ENCODE results near the gene CAMK2D. TPM values are rescaled to one million over a fixed set of nuclear protein-coding genes. Genes with fewer than 3 reads are reported as not detected.

The CAMK2D gene
- total RNA-seq, 2 experiments from 2014 or later, result 29.9 to 32.9 TPM

GRCh38 chr4:113620032-113620431 is 141.5 kb downstream of the CAMK2D start:
- DNase-seq (no peak), ATAC-seq (ENCODE audit: poor library complexity) (no peak)
- Mint-ChIP-seq H3K27ac (no peak overlapping the region), H3K36me3 (ENCODE audit: low read depth) (peaks cover 6% of the 10 kb centered on the region), H3K4me3 (no peak overlapping the region), H3K4me1 (ENCODE audit: low read depth) (peaks cover 27% of the 10 kb centered on the region), H3K9me3 (no peaks in the 10 kb centered on the region), H3K27me3 (no peaks in the 10 kb centered on the region)
- Histone ChIP-seq H3K27me3 (ENCODE audit: control insufficient read depth in 1 of 2, insufficient read depth in 2 of 2, low read length in 2 of 2) (no peaks in the 10 kb centered on the region), H3K4me3 (ENCODE audit: low read length) (no peak overlapping the region), H3K27ac (ENCODE audit: low read depth in 1 of 2, low read length in 2 of 2) (no peak overlapping the region), H3K4me1 (ENCODE audit: insufficient read depth, low read length) (no peaks in the 10 kb centered on the region), H3K9me3 (ENCODE audit: control insufficient read depth in 1 of 2, insufficient read depth in 1 of 2, low read length in 2 of 2) (no peaks in the 10 kb centered on the region), H3K36me3 (ENCODE audit: insufficient read depth, low read length) (peaks cover 7% of the 10 kb centered on the region)
- POLR2A ChIA-PET, result no interaction called here
- intact Hi-C loops (cut with DNase I, micrococcal nuclease), result no loop called here
- TF ChIP-seq, protein P1, sequence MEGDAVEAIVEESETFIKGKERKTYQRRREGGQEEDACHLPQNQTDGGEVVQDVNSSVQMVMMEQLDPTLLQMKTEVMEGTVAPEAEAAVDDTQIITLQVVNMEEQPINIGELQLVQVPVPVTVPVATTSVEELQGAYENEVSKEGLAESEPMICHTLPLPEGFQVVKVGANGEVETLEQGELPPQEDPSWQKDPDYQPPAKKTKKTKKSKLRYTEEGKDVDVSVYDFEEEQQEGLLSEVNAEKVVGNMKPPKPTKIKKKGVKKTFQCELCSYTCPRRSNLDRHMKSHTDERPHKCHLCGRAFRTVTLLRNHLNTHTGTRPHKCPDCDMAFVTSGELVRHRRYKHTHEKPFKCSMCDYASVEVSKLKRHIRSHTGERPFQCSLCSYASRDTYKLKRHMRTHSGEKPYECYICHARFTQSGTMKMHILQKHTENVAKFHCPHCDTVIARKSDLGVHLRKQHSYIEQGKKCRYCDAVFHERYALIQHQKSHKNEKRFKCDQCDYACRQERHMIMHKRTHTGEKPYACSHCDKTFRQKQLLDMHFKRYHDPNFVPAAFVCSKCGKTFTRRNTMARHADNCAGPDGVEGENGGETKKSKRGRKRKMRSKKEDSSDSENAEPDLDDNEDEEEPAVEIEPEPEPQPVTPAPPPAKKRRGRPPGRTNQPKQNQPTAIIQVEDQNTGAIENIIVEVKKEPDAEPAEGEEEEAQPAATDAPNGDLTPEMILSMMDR (IDR thresholded peaks at IDR 0.05), result no peak
- CTCF ChIA-PET, result no interaction called here

- DNase-seq (no peak), ATAC-seq (ENCODE audit: poor library complexity) (no peak)
- H3K4me1 ChIP-seq (ENCODE audit: insufficient read depth, low read length), result no peaks in the 10 kb centered on the region
- no peak overlapping the region for H3K4me3 ChIP-seq (ENCODE audit: low read length)
- no peaks in the 10 kb centered on the region for H3K9me3 Mint-ChIP-seq
- CTCF ChIA-PET, result no interaction called here
- no peak overlapping the region for H3K4me3 Mint-ChIP-seq
- H3K27ac Mint-ChIP-seq, result no peak overlapping the region
- intact Hi-C loops (cut with DNase I, micrococcal nuclease), result no loop called here
- no peaks in the 10 kb centered on the region for H3K9me3 ChIP-seq (ENCODE audit: control insufficient read depth in 1 of 2, insufficient read depth in 1 of 2, low read length in 2 of 2)
- no peak overlapping the region for H3K27ac ChIP-seq (ENCODE audit: low read depth in 1 of 2, low read length in 2 of 2)
- TF ChIP-seq, protein P1 (IDR thresholded peaks at IDR 0.05), result no peak
- H3K36me3 Mint-ChIP-seq (ENCODE audit: low read depth), result peaks cover under 1% of the 10 kb centered on the region
- no peaks in the 10 kb centered on the region for H3K27me3 ChIP-seq (ENCODE audit: control insufficient read depth in 1 of 2, insufficient read depth in 2 of 2, low read length in 2 of 2)
- peaks cover 28% of the 10 kb centered on the region for H3K4me1 Mint-ChIP-seq (ENCODE audit: low read depth)
- H3K36me3 ChIP-seq (ENCODE audit: insufficient read depth, low read length), result peaks cover 6% of the 10 kb centered on the region
- POLR2A ChIA-PET, result no interaction called here
- no peaks in the 10 kb centered on the region for H3K27me3 Mint-ChIP-seq
These were observed 142.0 kb downstream of the CAMK2D start for GRCh38 chr4:113619526-113619925.

GRCh38 chr4:113618205-113618604 is 143.3 kb downstream of the CAMK2D start:
- no peaks in the 10 kb centered on the region for H3K36me3 ChIP-seq (ENCODE audit: insufficient read depth, low read length)
- Mint-ChIP-seq H3K27me3 (no peaks in the 10 kb centered on the region), H3K9me3 (no peaks in the 10 kb centered on the region), H3K4me1 (ENCODE audit: low read depth) (peaks cover 33% of the 10 kb centered on the region), H3K27ac (no peak overlapping the region), H3K36me3 (ENCODE audit: low read depth) (no peaks in the 10 kb centered on the region), H3K4me3 (no peak overlapping the region)
- TF ChIP-seq, protein P1 (IDR thresholded peaks at IDR 0.05), result no peak
- intact Hi-C loops (cut with DNase I, micrococcal nuclease), result no loop called here
- ChIA-PET CTCF (no interaction called here), POLR2A (no interaction called here)
- no peak overlapping the region for H3K4me3 ChIP-seq (ENCODE audit: low read length)
- no peak overlapping the region for H3K27ac ChIP-seq (ENCODE audit: low read depth in 1 of 2, low read length in 2 of 2)
- H3K4me1 ChIP-seq (ENCODE audit: insufficient read depth, low read length), result no peaks in the 10 kb centered on the region
- H3K9me3 ChIP-seq (ENCODE audit: control insufficient read depth in 1 of 2, insufficient read depth in 1 of 2, low read length in 2 of 2), result no peaks in the 10 kb centered on the region
- DNase-seq, result no peak
- no peak for ATAC-seq (ENCODE audit: poor library complexity)
- no peaks in the 10 kb centered on the region for H3K27me3 ChIP-seq (ENCODE audit: control insufficient read depth in 1 of 2, insufficient read depth in 2 of 2, low read length in 2 of 2)

Data from CD4-positive, alpha-beta T cell (primary cell).